ENCODE data around the gene PERM1.
"Not testable (repeated sequence)": the region's sequence is repeated elsewhere in the genome, so short reads cannot be mapped to it uniquely, and the experiment has no call there.

GRCh38 chr1:1018321-1018685, 36.4 kb upstream of the PERM1 start:
- TF ChIP-seq CTCF (conservative IDR thresholded peaks at IDR 0.05); ZFX (IDR thresholded peaks at IDR 0.05): not testable (repeated sequence)
